ENCODE results near the gene ATOH8.

- TF ChIP-seq CTCF (IDR thresholded peaks at IDR 0.05; ENCODE audit: insufficient read depth, low read depth, low read length) (no peak), EZH2 (IDR thresholded peaks at IDR 0.05; ENCODE audit: insufficient read depth, low read length) (no peak)
Measured at GRCh38 chr2:85769983-85770362, 16.2 kb downstream of the ATOH8 start.
